GM12878 (cell line): ENCODE results near the gene KRTAP10-1. TPM values are rescaled to one million over a fixed set of nuclear protein-coding genes. Genes with fewer than 3 reads are reported as not detected.
"Not testable (repeated sequence)": the region's sequence is repeated elsewhere in the genome, so short reads cannot be mapped to it uniquely, and the experiment has no call there.

Source experiments
- ATAC-seq: fragments of 200-7000 bp; cut with Tn5 transposase; 3 replicates; pipeline ENCODE4 v1.9.1; 2020; ENCODE audit warnings: mild to moderate bottlenecking, moderate library complexity
- BruUV-seq: library from RNA; stranded (reverse); fragments of 400-500 nt; replicated peaks from 2 replicates; lab custom pipeline; 2021; lab: Mats Ljungman, UMichigan
- CTCF ChIA-PET: fragments of 300-600 bp; sonication (Branson Sonifier 250); formaldehyde crosslinking; extraction: SDS; loops from one replicate; lab custom pipeline; 2021; ENCODE audit warnings: inconsistent platforms; lab: Yijun Ruan, JAX
- POLR2A ChIA-PET: fragments of 350-600 bp; formaldehyde crosslinking; extraction: SDS; loops from one replicate; lab custom pipeline; 2021; ENCODE audit warnings: inconsistent platforms; lab: Charles Lee
- RAD21 ChIA-PET: fragments of 300-600 bp; sonication (Branson Sonifier 250); formaldehyde crosslinking; loops from one replicate; lab custom pipeline; 2023; ENCODE audit warnings: antibody characterized with exemption; ENCODE audit not compliant: unreplicated experiment; lab: Charles Lee
- SMC1A ChIA-PET: fragments of 300-600 bp; sonication (Branson Sonifier 250); formaldehyde crosslinking; loops from one replicate; lab custom pipeline; 2023; ENCODE audit not compliant: unreplicated experiment, uncharacterized antibody; lab: Charles Lee
- DNase-seq: peaks from one replicate; pipeline ENCODE4 v3.0.0-alpha.2; 2011; ENCODE audit warnings: low read depth, low spot score
- FAIRE-seq: peaks from 3 replicates; lab custom pipeline; 2011; peaks lifted over from hg19 to GRCh38; lab: Jason Lieb, UNC
- H2AFZ ChIP-seq: 2 replicates; pipeline ENCODE4 v1.6.0; 2011; ENCODE audit warnings: low read depth, low read length, control low read depth; ENCODE audit not compliant: control insufficient read depth
- H3K27ac ChIP-seq: 2 replicates; pipeline ENCODE4 v1.5.1; 2011; ENCODE audit warnings: control low read depth; ENCODE audit not compliant: control insufficient read depth, insufficient read depth
- H3K27me3 ChIP-seq, 2 experiments: replicated peaks in 1 of 2; 2 replicates each; pipeline versions ENCODE4 v1.6.0 to v1.6.1; 2011; ENCODE audit warnings: low read length in 1 of 2; ENCODE audit not compliant: control insufficient read depth in 2 of 2, insufficient read depth in 2 of 2
- H3K36me3 ChIP-seq, 2 experiments: 2 replicates each; pipeline ENCODE4 v1.5.1; 2011; ENCODE audit warnings: low read length in 1 of 2; ENCODE audit not compliant: control insufficient read depth in 2 of 2, insufficient read depth in 2 of 2
- H3K4me1 ChIP-seq: 2 replicates; pipeline ENCODE4 v1.6.1; 2011; ENCODE audit warnings: mild to moderate bottlenecking, low read length, moderate library complexity, mixed read lengths; ENCODE audit not compliant: control insufficient read depth, insufficient read depth
- H3K4me2 ChIP-seq: 2 replicates; pipeline ENCODE4 v1.6.0; 2011; ENCODE audit warnings: control low read depth; ENCODE audit not compliant: control insufficient read depth, insufficient read depth
- H3K4me3 ChIP-seq: fragments of 200-600 bp; sonication (generic); 2 replicates; pipeline ENCODE4 v1.5.1; 2016
- H3K79me2 ChIP-seq: 2 replicates; pipeline ENCODE4 v1.6.0; 2011; ENCODE audit warnings: low read length; ENCODE audit not compliant: control insufficient read depth, insufficient read depth
- H3K9ac ChIP-seq: 2 replicates; pipeline ENCODE4 v1.8.0; 2011; ENCODE audit warnings: low read length, control low read depth, mixed read lengths; ENCODE audit not compliant: control insufficient read depth, insufficient read depth
- H3K9me3 ChIP-seq: replicated peaks from 3 replicates; pipeline ENCODE4 v1.5.1; 2011; ENCODE audit warnings: mild to moderate bottlenecking, low read length; ENCODE audit not compliant: control insufficient read depth, insufficient read depth
- H4K20me1 ChIP-seq: 2 replicates; pipeline ENCODE4 v1.6.0; 2011; ENCODE audit not compliant: control insufficient read depth, insufficient read depth
- GABPA ChIP-seq: IDR thresholded peaks from 2 replicates; pipeline ENCODE4 v1.6.1; 2014; ENCODE audit warnings: antibody characterized with exemption, low read depth, mild to moderate bottlenecking, inconsistent platforms
- JUNB ChIP-seq: IDR thresholded peaks from 2 replicates; pipeline ENCODE4 v1.6.1; 2016; ENCODE audit warnings: antibody characterized with exemption, mild to moderate bottlenecking
- NR2C2 ChIP-seq: IDR thresholded peaks from 2 replicates; pipeline ENCODE4 v1.6.1; 2011; ENCODE audit warnings: borderline replicate concordance, low read depth; ENCODE audit not compliant: control insufficient read depth, insufficient read length
- SIN3A ChIP-seq: IDR thresholded peaks from 2 replicates; pipeline ENCODE4 v1.6.1; 2012; ENCODE audit warnings: low read depth, low read length, improper control_type of control experiment
- SUPT20H ChIP-seq: IDR thresholded peaks from 2 replicates; pipeline ENCODE4 v1.6.1; 2011; ENCODE audit warnings: low read depth, mild to moderate bottlenecking, low read length, moderate library complexity, borderline replicate concordance; ENCODE audit not compliant: control insufficient read depth
- ZNF207 ChIP-seq: fragments of 450-650 bp; IDR thresholded peaks from 2 replicates; pipeline ENCODE4 v1.6.1; 2014; ENCODE audit warnings: antibody characterized with exemption, mild to moderate bottlenecking, borderline replicate concordance
- WGBS: methylation state at CpG from one replicate; pipeline ENCODE4 v1.1.6; 2016; ENCODE audit warnings: low lambda C conversion rate; ENCODE audit not compliant: insufficient replicate concordance, insufficient coverage; ENCODE audit errors: missing lambda C conversion rate; 5-methylcytosine and 5-hydroxymethylcytosine counted together
- in situ Hi-C: fragments of 300-500 bp; cut with MboI; formaldehyde crosslinking; loops from 9 replicates; pipeline ENCODE4 v1.14.3; 2018; ENCODE audit warnings: mixed read lengths
- intact Hi-C: fragments of 100-400 bp; cut with micrococcal nuclease; formaldehyde crosslinking; loops from one replicate; pipeline ENCODE4 v1.14.2; 2022; ENCODE audit not compliant: unreplicated experiment
- polyA plus RNA-seq, 11 experiments: library from polyadenylated mRNA; depleted of rRNA in 4 of 11; unstranded in 6 of 11; stranded (reverse) in 5 of 11; fragments of >200 nt; fragmentation: Nextera tagmentation in 4 of 11; fragmentation: Illumina TruSeq in 1 of 11; extraction: Ambion mirVana in 4 of 11; extraction: Trizol in 1 of 11; gene quantifications; 1 replicate in 1 of 11; 2 replicates in 10 of 11; pipeline versions ENCODE4 v1.2.1 to v1.2.3, GENCODE V29; 2011 to 2016; ENCODE audit warnings: inconsistent platforms in 2 of 11, missing spikeins in 2 of 11, low read depth in 1 of 11
- total RNA-seq, 4 experiments: library from RNA; depleted of rRNA in 3 of 4; stranded (reverse); fragments of >200 nt in 3 of 4; fragmentation: Illumina TruSeq in 1 of 4; extraction: Trizol in 1 of 4; gene quantifications; 2 replicates each; pipeline versions ENCODE4 v1.2.1 to v1.2.3, GENCODE V29; 2013 to 2021

KRTAP10-1 gene
- total and polyA plus RNA-seq, 10 of the 15 experiments (the other 5 are each of a cell fraction or from before 2014, with no cell fraction given), result not detected

DNA sequence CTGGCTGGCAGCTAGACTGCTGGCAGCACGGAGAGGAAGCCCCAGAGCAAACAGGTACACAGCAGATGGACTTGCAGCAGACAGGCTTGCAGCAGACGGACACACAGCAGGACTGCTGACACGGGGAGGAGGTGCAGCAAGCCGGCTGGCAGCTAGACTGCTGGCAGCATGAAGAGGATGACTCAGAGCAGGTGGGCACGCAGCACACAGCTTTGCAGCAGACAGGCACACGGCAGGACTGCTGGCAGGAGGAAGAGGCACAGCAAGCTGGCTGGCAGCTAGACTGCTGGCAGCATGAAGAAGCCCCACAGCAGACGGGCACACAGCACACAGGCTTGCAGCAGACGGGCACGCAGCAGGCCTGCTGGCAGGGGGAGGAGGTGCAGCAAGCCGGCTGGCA lies 10.8 kb upstream of the KRTAP10-1 start:
- H3K27ac ChIP-seq, result no peak overlapping the region
- no peak overlapping the region for H3K4me3 ChIP-seq
- no peak overlapping the region for H2AFZ ChIP-seq
- no peaks in the 10 kb centered on the region for H3K79me2 ChIP-seq
- intact Hi-C loops (no loop called here), in situ Hi-C loops (no loop called here)
- no peak for TF ChIP-seq SUPT20H
- TF ChIP-seq SIN3A, result no peak
- TF ChIP-seq ZNF207, result no peak
- no peak for TF ChIP-seq NR2C2
- no peak for TF ChIP-seq GABPA
- TF ChIP-seq JUNB, result no peak
- no peaks in the 10 kb centered on the region; the same call in 2 of the 3 replicates for H3K9me3 ChIP-seq
- no peaks in the 10 kb centered on the region for H3K4me1 ChIP-seq
- ChIA-PET SMC1A (no interaction called here), POLR2A (no interaction called here), RAD21 (no interaction called here), CTCF (no interaction called here)
- no peaks in the 10 kb centered on the region for H3K27me3 ChIP-seq
- DNase-seq, result no peak
- WGBS, result 17% methylated on average over 10 of the region's 10 CpGs
- BruUV-seq, result no TSS peak
- no peaks in the 10 kb centered on the region for H4K20me1 ChIP-seq
- H3K9ac ChIP-seq, result no peak overlapping the region
- no peak for FAIRE-seq
- no peaks in the 10 kb centered on the region for H3K36me3 ChIP-seq
- no peak for ATAC-seq
- no peak overlapping the region for H3K4me2 ChIP-seq

DNA sequence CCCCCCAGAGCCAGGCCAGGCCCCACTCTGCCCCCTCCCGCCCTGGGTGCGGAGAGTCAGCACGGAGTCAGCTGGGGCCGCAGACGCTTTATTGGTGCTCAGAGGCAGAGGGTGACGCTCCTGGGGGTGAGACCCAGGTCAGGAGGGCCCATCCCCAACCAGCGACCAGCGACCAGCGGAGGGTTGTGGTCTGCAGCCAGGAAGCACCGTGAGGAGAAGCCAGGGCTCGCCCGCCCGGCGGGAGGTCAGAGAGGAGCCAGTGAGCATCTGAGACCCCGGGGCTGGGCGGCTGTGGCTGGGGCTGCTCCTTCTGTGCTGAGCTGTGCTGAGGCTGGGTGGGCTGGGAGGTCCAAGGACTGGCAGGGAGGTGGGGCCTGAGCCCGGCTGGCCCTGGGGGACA lies 10.3 kb upstream of the KRTAP10-1 start:
- H3K4me2 ChIP-seq, DNase-seq, H3K4me1 ChIP-seq, CTCF ChIA-PET, intact Hi-C loops, POLR2A ChIA-PET, H3K4me3 ChIP-seq, H4K20me1 ChIP-seq, FAIRE-seq, H3K27ac ChIP-seq, H3K9me3 ChIP-seq, ATAC-seq, H3K36me3 ChIP-seq, BruUV-seq, H3K27me3 ChIP-seq, H3K79me2 ChIP-seq, in situ Hi-C loops, H2AFZ ChIP-seq, SMC1A ChIA-PET, H3K9ac ChIP-seq, RAD21 ChIA-PET: not testable (repeated sequence)
- 40% methylated on average over 17 of the region's 17 CpGs for WGBS
